Peyer's patch (tissue), 4 donors: ENCODE measurements around the gene ANKRD65.

Experiments used
- CTCF ChIP-seq, 6 experiments: fragments of 450-650 bp in 4 of 6; fragments of 200-600 bp in 2 of 6; sonication (generic) in 1 of 6; IDR thresholded peaks; one replicate each; pipeline ENCODE4 v1.5.1; 2017 to 2019; ENCODE audit warnings: antibody characterized with exemption in 6 of 6, mild to moderate bottlenecking in 3 of 6, moderate library complexity in 1 of 6
- POLR2A ChIP-seq, 2 donors: fragments of 450-650 bp; IDR thresholded peaks; one replicate each; pipeline ENCODE4 v1.5.1; 2017; ENCODE audit warnings: antibody characterized with exemption in 2 of 2, mild to moderate bottlenecking in 2 of 2, moderate library complexity in 2 of 2

GRCh38 chr1:1371364-1371745 lies 49.7 kb downstream of the ANKRD65 start:
- no peak for TF ChIP-seq CTCF (IDR thresholded peaks at IDR 0.05)
- no peak for TF ChIP-seq POLR2A (IDR thresholded peaks at IDR 0.05)
